Keratinocyte (primary cell): Measurements from ENCODE around the gene PSAP. TPM values are rescaled to one million over a fixed set of nuclear protein-coding genes. Genes with fewer than 3 reads are reported as not detected.

ENCODE experiments used
- DNase-seq: peaks from one replicate; pipeline ENCODE4 v3.0.0-alpha.2; 2011; ENCODE audit warnings: low read depth, missing footprints, low spot score
- FAIRE-seq: peaks from 2 replicates; lab custom pipeline; 2011; peaks lifted over from hg19 to GRCh38; lab: Jason Lieb, UNC
- H2AFZ ChIP-seq: 2 replicates; pipeline ENCODE4 v1.6.0; 2012; ENCODE audit warnings: low read length, control low read depth, inconsistent platforms; ENCODE audit not compliant: control insufficient read depth
- H3K27ac ChIP-seq: 2 replicates; pipeline ENCODE4 v1.5.1; 2011; ENCODE audit warnings: low read length; ENCODE audit not compliant: control insufficient read depth, insufficient read depth
- H3K27me3 ChIP-seq: 3 replicates; pipeline ENCODE4 v1.6.0; 2011; ENCODE audit warnings: low read length; ENCODE audit not compliant: control insufficient read depth, insufficient read depth; ENCODE audit errors: extremely low read depth
- H3K36me3 ChIP-seq, 2 experiments: 2 replicates in 1 of 2; 3 replicates in 1 of 2; pipeline ENCODE4 v1.5.1; 2011; ENCODE audit warnings: low read length in 2 of 2, mild to moderate bottlenecking in 1 of 2; ENCODE audit not compliant: control insufficient read depth in 2 of 2, insufficient read depth in 2 of 2; ENCODE audit errors: extremely low read depth in 1 of 2
- H3K4me1 ChIP-seq: 3 replicates; pipeline ENCODE4 v1.5.1; 2011; ENCODE audit warnings: low read length; ENCODE audit not compliant: control insufficient read depth, insufficient read depth; ENCODE audit errors: extremely low read depth
- H3K4me2 ChIP-seq: 3 replicates; pipeline ENCODE4 v1.6.0; 2011; ENCODE audit warnings: low read depth, low read length; ENCODE audit not compliant: control insufficient read depth, insufficient read depth; ENCODE audit errors: extremely low read depth
- H3K4me3 ChIP-seq, 3 experiments: fragments of 200-600 bp in 1 of 3; sonication (generic) in 1 of 3; 2 replicates in 2 of 3; 3 replicates in 1 of 3; pipeline ENCODE4 v1.5.1; 2011 to 2016; ENCODE audit warnings: low read length in 3 of 3, mild to moderate bottlenecking in 3 of 3, control low read depth in 2 of 3, inconsistent platforms in 1 of 3, low read depth in 1 of 3, mixed read lengths in 1 of 3, mixed run types in 1 of 3, moderate library complexity in 1 of 3; ENCODE audit not compliant: control insufficient read depth in 2 of 3, insufficient read depth in 2 of 3; ENCODE audit errors: extremely low read depth in 1 of 3
- H3K79me2 ChIP-seq: 2 replicates; pipeline ENCODE4 v1.6.0; 2012; ENCODE audit warnings: low read length; ENCODE audit not compliant: control insufficient read depth, insufficient read depth
- H3K9ac ChIP-seq: 3 replicates; pipeline ENCODE4 v1.6.0; 2011; ENCODE audit warnings: low read length; ENCODE audit not compliant: control insufficient read depth, insufficient read depth; ENCODE audit errors: extremely low read depth
- H3K9me1 ChIP-seq: 3 replicates; pipeline ENCODE4 v1.6.0; 2011; ENCODE audit warnings: low read length; ENCODE audit not compliant: control insufficient read depth, insufficient read depth; ENCODE audit errors: extremely low read depth
- H3K9me3 ChIP-seq: 2 replicates; pipeline ENCODE4 v1.5.1; 2012; ENCODE audit warnings: low read depth, low read length; ENCODE audit not compliant: control insufficient read depth
- H4K20me1 ChIP-seq: 3 replicates; pipeline ENCODE4 v1.6.0; 2011; ENCODE audit warnings: low read length; ENCODE audit not compliant: control insufficient read depth, insufficient read depth; ENCODE audit errors: extremely low read depth
- EZH2 ChIP-seq: IDR thresholded peaks from one replicate; pipeline ENCODE4 v1.6.1; 2012; ENCODE audit warnings: inconsistent platforms, mild to moderate bottlenecking, low read length, moderate library complexity
- dilution Hi-C: fragments of 300-500 bp; cut with MboI; formaldehyde crosslinking; loops from one replicate; pipeline ENCODE4 v1.7.0; 2020; ENCODE audit warnings: low sequenced_read_pairs; ENCODE audit not compliant: extremely low pct_ligation_motif_present
- polyA plus RNA-seq, 5 experiments: library from polyadenylated mRNA; depleted of rRNA in 3 of 5; stranded (reverse) in 3 of 5; stranded (forward) in 1 of 5; unstranded in 1 of 5; fragments of >200 nt; gene quantifications; 1 replicate in 1 of 5; 2 replicates in 3 of 5; 3 replicates in 1 of 5; pipeline versions ENCODE4 v1.2.1 to v1.2.3, GENCODE V29; 2011 to 2012; ENCODE audit warnings: missing spikeins in 2 of 5, low read depth in 1 of 5, low replicate concordance in 1 of 5
- TF ChIP-seq, protein P1 (sequence below), 3 experiments: IDR thresholded peaks in 1 of 3; conservative IDR thresholded peaks in 1 of 3; optimal IDR thresholded peaks in 1 of 3; 2 replicates in 2 of 3; 3 replicates in 1 of 3; pipeline versions ENCODE3 to v1.5.1; 2011; ENCODE audit warnings: low read length in 3 of 3, mild to moderate bottlenecking in 3 of 3, moderate library complexity in 2 of 3, control low read depth in 1 of 3, inconsistent platforms in 1 of 3; ENCODE audit not compliant: insufficient read depth in 2 of 3; ENCODE audit errors: extremely low read depth in 1 of 3

PSAP gene
- polyA plus RNA-seq, 1 donor (not counting 4 experiments of a cell fraction or from before 2014, with no cell fraction given), result 1,075 TPM

DNA sequence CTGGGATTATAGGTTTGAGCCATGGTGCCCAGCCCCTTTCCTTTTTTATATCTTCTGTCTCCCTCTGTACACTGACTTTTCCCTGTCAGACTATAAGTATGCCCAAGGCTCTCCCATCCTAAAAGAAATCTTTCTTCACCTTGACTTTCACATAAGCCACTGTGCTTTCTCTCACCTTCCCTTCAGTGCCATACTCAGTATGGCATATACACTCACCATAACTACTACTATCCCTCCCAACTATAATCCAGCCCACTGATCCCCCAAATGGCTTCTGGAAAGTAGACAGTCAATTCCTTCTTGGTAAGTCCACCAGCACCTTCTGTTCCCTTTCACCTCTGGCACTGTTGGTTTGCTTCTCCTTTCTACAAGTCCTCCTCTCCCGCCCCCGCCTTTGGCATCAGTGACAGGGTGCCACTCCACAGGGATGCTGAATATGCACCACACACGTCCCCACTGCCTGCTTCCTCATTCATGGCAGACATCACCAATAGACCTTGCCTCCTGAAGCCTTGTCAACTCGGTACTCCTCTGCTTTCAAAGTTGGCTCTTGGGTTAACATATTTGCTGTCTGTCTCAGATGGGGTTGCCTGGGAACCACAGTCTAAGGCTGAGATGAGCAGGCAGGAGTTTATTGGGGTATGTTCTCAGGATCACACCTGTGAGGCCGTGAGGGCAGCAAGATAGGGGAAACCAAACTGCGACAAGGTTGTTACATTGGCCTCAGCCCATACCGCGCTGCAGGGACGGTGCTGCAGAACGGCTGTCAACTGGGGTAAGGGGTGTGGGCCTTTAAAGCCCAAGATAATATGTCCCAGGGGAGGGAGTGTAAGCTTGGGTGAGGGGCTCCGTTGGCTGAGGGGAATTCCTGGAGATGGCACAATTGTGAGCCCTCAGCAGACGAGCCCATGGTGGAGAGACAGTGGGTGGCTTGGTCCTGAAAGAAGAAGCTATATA lies 7.2 kb upstream of the PSAP start:
- no peaks in the 10 kb centered on the region for H3K9me3 ChIP-seq
- no peak overlapping the region for H2AFZ ChIP-seq
- no peaks in the 10 kb centered on the region for H4K20me1 ChIP-seq
- H3K4me3 ChIP-seq, result no peak overlapping the region
- H3K79me2 ChIP-seq, result no peaks in the 10 kb centered on the region
- H3K27me3 ChIP-seq, result no peaks in the 10 kb centered on the region
- TF ChIP-seq, protein P1, sequence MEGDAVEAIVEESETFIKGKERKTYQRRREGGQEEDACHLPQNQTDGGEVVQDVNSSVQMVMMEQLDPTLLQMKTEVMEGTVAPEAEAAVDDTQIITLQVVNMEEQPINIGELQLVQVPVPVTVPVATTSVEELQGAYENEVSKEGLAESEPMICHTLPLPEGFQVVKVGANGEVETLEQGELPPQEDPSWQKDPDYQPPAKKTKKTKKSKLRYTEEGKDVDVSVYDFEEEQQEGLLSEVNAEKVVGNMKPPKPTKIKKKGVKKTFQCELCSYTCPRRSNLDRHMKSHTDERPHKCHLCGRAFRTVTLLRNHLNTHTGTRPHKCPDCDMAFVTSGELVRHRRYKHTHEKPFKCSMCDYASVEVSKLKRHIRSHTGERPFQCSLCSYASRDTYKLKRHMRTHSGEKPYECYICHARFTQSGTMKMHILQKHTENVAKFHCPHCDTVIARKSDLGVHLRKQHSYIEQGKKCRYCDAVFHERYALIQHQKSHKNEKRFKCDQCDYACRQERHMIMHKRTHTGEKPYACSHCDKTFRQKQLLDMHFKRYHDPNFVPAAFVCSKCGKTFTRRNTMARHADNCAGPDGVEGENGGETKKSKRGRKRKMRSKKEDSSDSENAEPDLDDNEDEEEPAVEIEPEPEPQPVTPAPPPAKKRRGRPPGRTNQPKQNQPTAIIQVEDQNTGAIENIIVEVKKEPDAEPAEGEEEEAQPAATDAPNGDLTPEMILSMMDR (optimal IDR thresholded peaks at IDR 0.05 in 1 of 3, IDR thresholded peaks at IDR 0.05 in 1 of 3, conservative IDR thresholded peaks at IDR 0.05 in 1 of 3; ENCODE audit: extremely low read depth in 1 of 3, insufficient read depth in 2 of 3, low read length in 3 of 3), result no peak
- no peak for TF ChIP-seq EZH2
- no peak for DNase-seq
- dilution Hi-C loops, result no loop called here
- no peak overlapping the region for H3K9ac ChIP-seq
- H3K9me1 ChIP-seq, result no peaks in the 10 kb centered on the region
- no peaks in the 10 kb centered on the region for H3K36me3 ChIP-seq
- H3K4me1 ChIP-seq, result peaks cover 20% of the 10 kb centered on the region
- H3K4me2 ChIP-seq, result no peak overlapping the region
- no peak overlapping the region for H3K27ac ChIP-seq
- no peak for FAIRE-seq

DNA sequence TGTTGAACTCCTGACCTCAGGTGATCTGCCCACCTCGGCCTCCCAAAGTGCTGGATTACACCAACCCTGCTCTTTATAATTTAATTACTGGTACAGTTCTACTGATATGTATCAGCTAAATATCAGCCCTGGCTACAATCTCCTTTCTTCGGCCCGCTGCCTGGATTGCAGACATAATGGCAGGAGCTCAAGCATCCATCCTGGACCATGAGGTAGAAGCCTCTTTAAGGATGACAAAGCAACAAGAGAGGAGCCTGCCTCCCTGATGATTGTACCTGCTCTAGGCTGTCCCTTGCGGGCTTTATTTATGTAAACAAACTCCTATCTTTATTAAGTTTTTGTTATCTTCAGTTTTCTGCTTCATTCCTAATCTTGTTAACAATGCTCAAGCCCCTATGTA lies 5.6 kb upstream of the PSAP start:
- TF ChIP-seq EZH2, result no peak
- TF ChIP-seq, protein P1 (optimal IDR thresholded peaks at IDR 0.05 in 1 of 3, IDR thresholded peaks at IDR 0.05 in 1 of 3, conservative IDR thresholded peaks at IDR 0.05 in 1 of 3; ENCODE audit: extremely low read depth in 1 of 3, insufficient read depth in 2 of 3, low read length in 3 of 3), result no peak
- Histone ChIP-seq H3K4me3 (no peak overlapping the region), H3K27ac (no peak overlapping the region), H3K27me3 (no peaks in the 10 kb centered on the region), H3K4me1 (peaks cover 23% of the 10 kb centered on the region), H3K79me2 (no peaks in the 10 kb centered on the region), H2AFZ (no peak overlapping the region), H3K9me3 (no peaks in the 10 kb centered on the region), H3K36me3 (no peaks in the 10 kb centered on the region), H3K9me1 (no peaks in the 10 kb centered on the region), H3K4me2 (no peak overlapping the region), H3K9ac (no peak overlapping the region), H4K20me1 (no peaks in the 10 kb centered on the region)
- DNase-seq (no peak), FAIRE-seq (no peak)
- dilution Hi-C loops, result no loop called here
